Mesendoderm (in vitro differentiated cells): Measurements from ENCODE around the gene C21orf58.

Source experiments
- DNase-seq: peaks from one replicate; pipeline ENCODE4 v3.0.0; 2013
- H2AK5ac ChIP-seq: 2 replicates; pipeline ENCODE4 v1.6.1; 2013; ENCODE audit warnings: low read length, inconsistent platforms
- H2BK120ac ChIP-seq: 2 replicates; pipeline ENCODE4 v1.6.1; 2013; ENCODE audit warnings: low read depth, mild to moderate bottlenecking, low read length, moderate library complexity, mixed read lengths
- H2BK15ac ChIP-seq: replicated peaks from 2 replicates; pipeline ENCODE4 v1.6.1; 2013; ENCODE audit warnings: low read depth, mild to moderate bottlenecking, moderate library complexity
- H2BK5ac ChIP-seq: 2 replicates; pipeline ENCODE4 v1.6.1; 2013; ENCODE audit warnings: low read length, inconsistent platforms
- H3K18ac ChIP-seq: 2 replicates; pipeline ENCODE4 v1.6.1; 2013; ENCODE audit warnings: mild to moderate bottlenecking, low read length, mixed read lengths
- H3K23ac ChIP-seq: one replicate; pipeline ENCODE4 v1.6.1; 2013; ENCODE audit warnings: low read length
- H3K27ac ChIP-seq: 2 replicates; pipeline ENCODE4 v1.5.1; 2013; ENCODE audit warnings: low read depth, mild to moderate bottlenecking, inconsistent platforms, low read length, moderate library complexity
- H3K27me3 ChIP-seq: 2 replicates; pipeline ENCODE4 v1.6.1; 2013; ENCODE audit warnings: low read length, control low read depth, mild to moderate bottlenecking, inconsistent platforms; ENCODE audit not compliant: insufficient read depth, poor library complexity
- H3K36me3 ChIP-seq: 2 replicates; pipeline ENCODE4 v1.6.1; 2013; ENCODE audit warnings: low read length, inconsistent platforms; ENCODE audit not compliant: control insufficient read depth, insufficient read depth
- H3K4ac ChIP-seq: one replicate; pipeline ENCODE4 v1.6.1; 2013; ENCODE audit warnings: low read depth, mild to moderate bottlenecking, low read length, moderate library complexity
- H3K4me1 ChIP-seq: 2 replicates; pipeline ENCODE4 v1.6.1; 2013; ENCODE audit warnings: low read depth, low read length, inconsistent platforms; ENCODE audit not compliant: control insufficient read depth
- H3K4me2 ChIP-seq: 2 replicates; pipeline ENCODE4 v1.6.1; 2013; ENCODE audit warnings: low read length
- H3K4me3 ChIP-seq: 2 replicates; pipeline ENCODE4 v1.5.1; 2013; ENCODE audit warnings: mild to moderate bottlenecking, low read length
- H3K56ac ChIP-seq: one replicate; pipeline ENCODE4 v1.6.1; 2013; ENCODE audit warnings: low read length
- H3K79me1 ChIP-seq: 2 replicates; pipeline ENCODE4 v1.6.1; 2013; ENCODE audit warnings: low read length, inconsistent platforms
- H3K79me2 ChIP-seq: 2 replicates; pipeline ENCODE4 v1.6.1; 2013; ENCODE audit warnings: mild to moderate bottlenecking, low read length; ENCODE audit not compliant: control insufficient read depth, insufficient read depth
- H3K9ac ChIP-seq: 2 replicates; pipeline ENCODE4 v1.6.1; 2013; ENCODE audit warnings: low read length, inconsistent platforms
- H4K5ac ChIP-seq: one replicate; pipeline ENCODE4 v1.6.1; 2013; ENCODE audit warnings: low read length
- H4K8ac ChIP-seq: one replicate; pipeline ENCODE4 v1.6.1; 2013; ENCODE audit warnings: low read depth, mild to moderate bottlenecking, control low read depth, low read length, moderate library complexity
- WGBS: extraction: QIAGEN DNeasy Blood & Tissue Kit; methylation state at CpG from one replicate; pipeline ENCODE4 v1.1.7; 2013; ENCODE audit warnings: low lambda C conversion rate, missing lambda C conversion rate; ENCODE audit not compliant: insufficient coverage; ENCODE audit errors: extremely low coverage; 5-methylcytosine and 5-hydroxymethylcytosine counted together

The C21orf58 gene

DNA sequence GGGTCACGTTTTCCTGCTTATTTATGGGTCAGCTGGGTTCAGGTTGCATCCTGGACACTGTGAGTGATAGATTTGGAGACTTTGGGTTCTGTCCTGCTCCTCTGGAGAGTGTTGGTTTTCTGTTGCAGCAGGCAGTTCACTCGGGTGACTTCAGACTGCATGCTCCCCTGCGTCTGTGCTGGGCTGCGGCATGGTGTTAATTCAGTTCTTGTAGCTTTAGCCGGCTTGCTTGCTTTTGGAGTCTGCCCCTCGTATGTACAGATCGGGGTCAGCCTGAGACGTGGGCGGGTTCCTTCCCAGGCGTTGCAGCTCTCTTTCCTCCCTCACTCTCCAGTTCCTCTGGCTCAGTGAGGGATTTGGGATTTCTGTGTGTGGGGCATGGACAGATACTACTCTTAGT, 38.3 kb upstream of the C21orf58 start:
- Histone ChIP-seq H3K27ac (no peak overlapping the region), H2BK120ac (no peak overlapping the region), H3K23ac (no peak overlapping the region), H3K27me3 (no peaks in the 10 kb centered on the region), H3K4ac (no peak overlapping the region), H2BK5ac (no peak overlapping the region), H3K4me3 (no peak overlapping the region), H2BK15ac (no peak overlapping the region), H3K56ac (no peak overlapping the region), H3K4me1 (no peaks in the 10 kb centered on the region), H4K8ac (no peak overlapping the region), H3K18ac (no peak overlapping the region), H3K4me2 (no peak overlapping the region), H3K36me3 (peaks cover 14% of the 10 kb centered on the region), H3K9ac (no peak overlapping the region), H3K79me2 (no peaks in the 10 kb centered on the region), H2AK5ac (no peak overlapping the region), H3K79me1 (peaks cover 4% of the 10 kb centered on the region), H4K5ac (no peak overlapping the region)
- WGBS, result no CpG with 5 or more reads among the region's 10 CpGs
- no peak for DNase-seq

DNA sequence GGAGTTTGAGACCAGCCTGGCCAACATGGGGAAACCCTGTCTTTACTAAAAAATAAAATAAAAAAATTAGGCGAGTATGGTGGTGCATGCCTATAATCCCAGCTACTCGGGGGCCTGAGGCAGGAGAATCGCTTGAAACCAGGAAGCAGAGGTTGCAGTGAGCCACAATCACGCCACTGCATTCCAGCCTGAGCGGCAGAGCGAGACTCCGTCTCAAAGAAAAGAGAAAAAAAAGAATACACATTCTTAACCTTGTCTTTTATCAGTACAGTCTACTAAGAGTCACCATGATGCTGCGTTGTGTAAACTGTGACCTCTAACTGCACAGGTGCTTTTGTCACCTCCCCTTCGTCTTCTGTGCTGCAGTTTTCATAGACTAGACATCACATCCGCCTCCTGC, 37.5 kb upstream of the C21orf58 start:
- no peak overlapping the region for H2BK15ac ChIP-seq
- H3K79me2 ChIP-seq, result no peaks in the 10 kb centered on the region
- H3K9ac ChIP-seq, result no peak overlapping the region
- no peak overlapping the region for H3K23ac ChIP-seq
- H3K27me3 ChIP-seq, result no peaks in the 10 kb centered on the region
- H2AK5ac ChIP-seq, result no peak overlapping the region
- H2BK120ac ChIP-seq, result no peak overlapping the region
- no peaks in the 10 kb centered on the region for H3K4me1 ChIP-seq
- no peak overlapping the region for H4K5ac ChIP-seq
- peaks cover 4% of the 10 kb centered on the region for H3K79me1 ChIP-seq
- no peak overlapping the region for H3K56ac ChIP-seq
- no peak overlapping the region for H3K4me2 ChIP-seq
- DNase-seq, result no peak
- no peak overlapping the region for H3K4ac ChIP-seq
- no peak overlapping the region for H3K4me3 ChIP-seq
- no peak overlapping the region for H3K27ac ChIP-seq
- no CpG with 5 or more reads among the region's 10 CpGs for WGBS
- no peak overlapping the region for H4K8ac ChIP-seq
- no peak overlapping the region for H2BK5ac ChIP-seq
- no peak overlapping the region for H3K18ac ChIP-seq
- peaks cover 15% of the 10 kb centered on the region for H3K36me3 ChIP-seq

DNA sequence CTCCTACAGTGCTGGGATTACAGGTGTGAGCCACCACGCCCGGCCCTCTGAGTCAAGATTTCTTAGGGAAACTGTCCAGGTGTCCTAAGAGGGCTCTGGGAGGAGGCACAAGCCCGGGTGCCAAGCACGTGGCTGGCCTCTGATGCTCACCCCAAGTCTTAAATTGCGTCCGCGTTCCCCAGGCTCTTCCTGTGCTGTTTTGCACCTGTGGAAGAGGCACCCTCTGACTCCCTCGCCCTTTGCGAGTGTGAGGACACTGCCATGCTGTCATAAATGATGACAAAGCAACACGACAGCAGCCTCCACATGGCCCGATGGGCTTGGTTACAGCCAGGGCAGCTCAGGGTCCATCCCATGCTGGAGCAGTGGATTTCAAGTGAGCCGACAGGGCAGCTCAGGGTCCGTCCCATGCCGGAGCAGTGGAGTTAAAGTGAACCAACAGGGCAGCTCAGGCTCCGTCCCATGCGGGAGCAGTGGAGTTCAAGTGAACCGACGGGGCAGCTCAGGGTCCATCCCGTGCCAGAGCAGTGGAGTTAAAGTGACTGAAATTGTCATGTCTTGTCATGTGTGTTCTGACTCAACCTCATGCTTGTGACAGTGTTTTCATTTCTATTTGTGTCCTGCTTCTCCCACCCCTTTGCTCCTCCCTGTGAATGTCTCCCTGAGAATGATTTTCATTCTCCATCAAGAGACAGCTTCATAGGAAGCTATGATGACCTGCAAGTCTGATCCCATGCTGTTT, 34.2 kb upstream of the C21orf58 start:
- H3K27ac ChIP-seq, result no peak overlapping the region
- no peaks in the 10 kb centered on the region for H3K4me1 ChIP-seq
- H2AK5ac ChIP-seq, result no peak overlapping the region
- H3K4me2 ChIP-seq, result no peak overlapping the region
- no peak overlapping the region for H4K5ac ChIP-seq
- no peak overlapping the region for H3K18ac ChIP-seq
- peaks cover 4% of the 10 kb centered on the region for H3K79me1 ChIP-seq
- H3K27me3 ChIP-seq, result no peaks in the 10 kb centered on the region
- no peaks in the 10 kb centered on the region for H3K79me2 ChIP-seq
- no peak overlapping the region for H3K9ac ChIP-seq
- H3K36me3 ChIP-seq, result peaks cover 17% of the 10 kb centered on the region
- H4K8ac ChIP-seq, result no peak overlapping the region
- no peak overlapping the region for H3K56ac ChIP-seq
- H3K4ac ChIP-seq, result no peak overlapping the region
- no CpG with 5 or more reads among the region's 19 CpGs for WGBS
- no peak for DNase-seq
- H2BK5ac ChIP-seq, result no peak overlapping the region
- H3K4me3 ChIP-seq, result no peak overlapping the region
- no peak overlapping the region for H2BK120ac ChIP-seq
- H2BK15ac ChIP-seq, result no peak overlapping the region
- H3K23ac ChIP-seq, result no peak overlapping the region

DNA sequence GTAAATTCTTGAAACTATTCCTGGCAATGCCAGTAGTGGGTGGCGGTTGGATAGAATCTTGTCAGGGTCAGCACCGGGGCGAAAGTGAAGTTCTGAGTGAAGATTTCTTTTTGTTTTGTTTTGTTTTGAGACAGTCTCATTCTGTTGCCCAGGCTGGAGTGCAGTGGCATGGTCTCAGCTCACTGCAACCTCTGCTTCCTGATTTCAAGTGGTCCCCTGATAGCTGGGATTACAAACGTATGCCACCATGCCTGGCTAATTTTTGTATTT, 33.6 kb upstream of the C21orf58 start:
- Histone ChIP-seq H3K4ac (no peak overlapping the region), H3K36me3 (peaks cover 17% of the 10 kb centered on the region), H2BK5ac (no peak overlapping the region), H2BK15ac (no peak overlapping the region), H2BK120ac (no peak overlapping the region), H2AK5ac (no peak overlapping the region), H3K79me2 (no peaks in the 10 kb centered on the region), H4K5ac (no peak overlapping the region), H3K27me3 (no peaks in the 10 kb centered on the region), H3K4me2 (no peak overlapping the region), H3K27ac (no peak overlapping the region), H4K8ac (no peak overlapping the region), H3K56ac (no peak overlapping the region), H3K9ac (no peak overlapping the region), H3K79me1 (peaks cover 4% of the 10 kb centered on the region), H3K18ac (no peak overlapping the region), H3K4me1 (no peaks in the 10 kb centered on the region), H3K23ac (no peak overlapping the region), H3K4me3 (no peak overlapping the region)
- no peak for DNase-seq
- WGBS, result no CpG with 5 or more reads among the region's 4 CpGs

DNA sequence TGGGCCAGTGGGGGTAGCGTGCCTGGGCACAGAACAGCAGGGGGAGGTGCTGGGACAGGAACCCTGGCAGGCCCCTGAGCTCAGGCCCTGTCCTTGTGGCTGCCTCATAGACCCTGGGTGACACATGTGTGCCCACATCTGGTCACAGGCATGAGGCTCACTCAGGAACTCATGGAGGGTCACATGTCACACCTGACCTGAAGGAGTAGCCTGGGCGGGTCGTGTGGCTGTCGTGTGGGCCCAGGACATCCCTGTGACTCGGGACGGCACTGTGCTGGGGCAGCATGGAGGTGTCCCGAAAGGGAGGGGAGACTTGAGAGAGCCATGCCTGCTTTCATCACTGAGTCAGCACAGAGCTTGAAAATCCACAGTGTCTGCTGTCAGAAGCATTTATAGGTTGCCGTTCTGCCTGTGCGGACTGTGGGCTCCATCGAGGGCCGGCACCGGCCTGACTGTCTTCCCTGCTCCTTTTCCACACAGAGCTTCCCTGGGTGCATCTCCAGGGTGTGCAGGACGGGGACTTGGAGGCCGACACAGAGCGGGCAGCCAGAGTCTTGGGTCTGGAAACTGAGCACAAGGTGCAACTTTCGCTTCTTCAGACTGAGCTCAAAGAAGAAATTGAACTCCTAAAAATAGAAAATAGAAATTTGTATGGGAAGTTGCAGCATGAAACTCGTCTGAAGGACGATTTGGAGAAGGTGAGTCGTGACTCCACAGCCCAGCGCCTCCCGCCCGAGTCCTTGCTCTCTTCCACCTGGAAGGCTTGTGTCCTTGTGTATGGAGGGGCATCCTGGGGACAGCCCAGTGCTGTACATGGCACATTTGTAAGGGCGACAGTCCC, 33.0 kb upstream of the C21orf58 start:
- H3K79me2 ChIP-seq, result no peaks in the 10 kb centered on the region

More for the DNA sequence above, 33.0 kb upstream of the C21orf58 start:
- WGBS, result no CpG with 5 or more reads among the region's 23 CpGs
- Histone ChIP-seq H3K27me3 (no peaks in the 10 kb centered on the region), H3K23ac (no peak overlapping the region), H3K79me1 (peaks cover under 1% of the 10 kb centered on the region), H3K4ac (no peak overlapping the region), H2AK5ac (no peak overlapping the region), H3K4me1 (no peaks in the 10 kb centered on the region), H3K4me3 (no peak overlapping the region), H4K5ac (no peak overlapping the region), H2BK15ac (no peak overlapping the region), H2BK120ac (no peak overlapping the region), H2BK5ac (no peak overlapping the region), H3K36me3 (peaks cover 16% of the 10 kb centered on the region), H4K8ac (no peak overlapping the region), H3K56ac (no peak overlapping the region), H3K27ac (no peak overlapping the region), H3K4me2 (no peak overlapping the region), H3K9ac (no peak overlapping the region), H3K18ac (no peak overlapping the region)
- no peak for DNase-seq
